Measurements from ENCODE around the gene WDFY4. TPM values are rescaled to one million over a fixed set of nuclear protein-coding genes. Genes with fewer than 3 reads are reported as not detected.

The WDFY4 gene
- total and polyA plus RNA-seq, 7 donors, result 0.23 to 1.3 (median 0.69) TPM

- H3K27me3 ChIP-seq (ENCODE audit: insufficient read depth in 3 of 3, low read length in 2 of 3), result peaks cover 0 to 6% (median 0%) of the 10 kb centered on the region in 3 donors
- H3K9me3 ChIP-seq, result no peaks in the 10 kb centered on the region
- H3K4me1 ChIP-seq, result no peaks in the 10 kb centered on the region
- intact Hi-C loops (cut with DNase I), result no loop called here
- DNase-seq, result no peak
- 52 to 62% (median 57%) methylated on average over 5 of the region's 5 CpGs for WGBS, 3 donors
- H3K36me3 ChIP-seq (ENCODE audit: insufficient read depth in 1 of 2, low read depth in 1 of 2), result no peaks in the 10 kb centered on the region
- no peak overlapping the region for H3K4me3 ChIP-seq
- no peak for TF ChIP-seq CTCF (IDR thresholded peaks at IDR 0.05)
- ATAC-seq, result no peak
- no peak overlapping the region for H3K27ac ChIP-seq
Observed at GRCh38 chr10:48704156-48704555, 19.5 kb downstream of the WDFY4 start.

GRCh38 chr10:48705401-48705938 is 20.8 kb downstream of the WDFY4 start:
- intact Hi-C loops (cut with DNase I), result no loop called here
- H3K9me3 ChIP-seq, result no peaks in the 10 kb centered on the region
- no peak for DNase-seq
- H3K36me3 ChIP-seq (ENCODE audit: insufficient read depth in 1 of 2, low read depth in 1 of 2), result no peaks in the 10 kb centered on the region
- H3K27ac ChIP-seq, result no peak overlapping the region
- H3K4me3 ChIP-seq, result no peak overlapping the region
- no peak for ATAC-seq
- H3K4me1 ChIP-seq, result no peaks in the 10 kb centered on the region
- WGBS, 3 donors, result 68 to 79% (median 73%) methylated on average over 9 of the region's 9 CpGs
- peaks cover 0 to 6% (median 0%) of the 10 kb centered on the region in 3 donors for H3K27me3 ChIP-seq (ENCODE audit: insufficient read depth in 3 of 3, low read length in 2 of 3)
- no peak for TF ChIP-seq CTCF (IDR thresholded peaks at IDR 0.05)

GRCh38 chr10:48707472-48707871 is 22.8 kb downstream of the WDFY4 start:
- no peak for TF ChIP-seq CTCF (IDR thresholded peaks at IDR 0.05)
- no peaks in the 10 kb centered on the region for H3K9me3 ChIP-seq
- no peaks in the 10 kb centered on the region for H3K4me1 ChIP-seq
- ATAC-seq, result no peak
- no peak for DNase-seq
- H3K27ac ChIP-seq, result no peak overlapping the region
- H3K36me3 ChIP-seq (ENCODE audit: insufficient read depth in 1 of 2, low read depth in 1 of 2), result no peaks in the 10 kb centered on the region
- H3K4me3 ChIP-seq, result no peak overlapping the region
- peaks cover 0 to 6% (median 0%) of the 10 kb centered on the region in 3 donors for H3K27me3 ChIP-seq (ENCODE audit: insufficient read depth in 3 of 3, low read length in 2 of 3)
- WGBS, 3 donors, result 31 to 55% (median 49%) methylated on average over 2 of the region's 2 CpGs
- intact Hi-C loops (cut with DNase I), result no loop called here

- H3K27ac ChIP-seq, result no peak overlapping the region
- no peak overlapping the region for H3K4me3 ChIP-seq
- H3K36me3 ChIP-seq (ENCODE audit: insufficient read depth in 1 of 2, low read depth in 1 of 2), result no peaks in the 10 kb centered on the region
- 28 to 39% (median 31%) methylated on average over 5 of the region's 5 CpGs for WGBS, 3 donors
- TF ChIP-seq CTCF (IDR thresholded peaks at IDR 0.05), result no peak
- DNase-seq (no peak), ATAC-seq (no peak)
- no peaks in the 10 kb centered on the region for H3K9me3 ChIP-seq
- peaks cover 0 to 6% (median 0%) of the 10 kb centered on the region in 3 donors for H3K27me3 ChIP-seq (ENCODE audit: insufficient read depth in 3 of 3, low read length in 2 of 3)
- intact Hi-C loops (cut with DNase I), result no loop called here
- H3K4me1 ChIP-seq, result no peaks in the 10 kb centered on the region
Observed at GRCh38 chr10:48708144-48708543, 23.5 kb downstream of the WDFY4 start.

- intact Hi-C loops (cut with DNase I), result no loop called here
- H3K4me1 ChIP-seq, result no peaks in the 10 kb centered on the region
- ATAC-seq, result no peak
Observed at GRCh38 chr10:48710647-48711275, 26.1 kb downstream of the WDFY4 start.

More at GRCh38 chr10:48710647-48711275, 26.1 kb downstream of the WDFY4 start:
- no peaks in the 10 kb centered on the region for H3K36me3 ChIP-seq (ENCODE audit: insufficient read depth in 1 of 2, low read depth in 1 of 2)
- no peaks in the 10 kb centered on the region for H3K27me3 ChIP-seq (ENCODE audit: insufficient read depth in 3 of 3, low read length in 2 of 3)
- no peak overlapping the region for H3K27ac ChIP-seq
- TF ChIP-seq CTCF (IDR thresholded peaks at IDR 0.05), result no peak
- WGBS, 3 donors, result 64 to 66% (median 65%) methylated on average over 6 of the region's 6 CpGs
- no peak for DNase-seq
- no peaks in the 10 kb centered on the region for H3K9me3 ChIP-seq
- no peak overlapping the region for H3K4me3 ChIP-seq
